GM19372 (cell line): ENCODE measurements around the gene PLPP7.

Experiments
- ATAC-seq: cut with Tn5 transposase; IDR thresholded peaks from one replicate; pipeline ENCODE4 v1.9.1; 2021; ENCODE audit warnings: mild to moderate bottlenecking, low read depth, moderate library complexity; ENCODE audit not compliant: unreplicated experiment

PLPP7 gene

GRCh38 chr9:131302244-131303075 lies 12.9 kb downstream of the PLPP7 start:
- ATAC-seq = no peak

GRCh38 chr9:131303381-131304321 lies 14.1 kb downstream of the PLPP7 start:
- no peak for ATAC-seq

GRCh38 chr9:131304676-131305355 lies 15.3 kb downstream of the PLPP7 start:
- ATAC-seq = no peak

- ATAC-seq = no peak
Measured at GRCh38 chr9:131306397-131307004, 17.0 kb downstream of the PLPP7 start.

DNA sequence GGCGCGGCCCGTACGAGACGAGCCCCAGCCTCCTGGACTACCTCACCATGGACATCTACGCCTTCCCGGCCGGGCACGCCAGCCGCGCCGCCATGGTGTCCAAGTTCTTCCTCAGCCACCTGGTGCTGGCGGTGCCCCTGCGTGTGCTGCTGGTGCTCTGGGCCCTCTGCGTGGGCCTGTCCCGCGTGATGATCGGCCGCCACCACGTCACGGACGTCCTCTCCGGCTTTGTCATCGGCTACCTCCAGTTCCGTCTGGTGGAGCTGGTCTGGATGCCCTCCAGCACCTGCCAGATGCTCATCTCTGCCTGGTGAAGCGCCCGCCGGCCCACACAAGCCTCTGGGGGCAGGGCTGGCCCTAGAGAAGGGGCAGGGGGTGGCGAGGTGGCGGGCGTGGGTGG lies 18.5 kb downstream of the PLPP7 start:
- ATAC-seq = no peak

GRCh38 chr9:131308452-131308851 lies 18.9 kb downstream of the PLPP7 start:
- no peak for ATAC-seq

DNA sequence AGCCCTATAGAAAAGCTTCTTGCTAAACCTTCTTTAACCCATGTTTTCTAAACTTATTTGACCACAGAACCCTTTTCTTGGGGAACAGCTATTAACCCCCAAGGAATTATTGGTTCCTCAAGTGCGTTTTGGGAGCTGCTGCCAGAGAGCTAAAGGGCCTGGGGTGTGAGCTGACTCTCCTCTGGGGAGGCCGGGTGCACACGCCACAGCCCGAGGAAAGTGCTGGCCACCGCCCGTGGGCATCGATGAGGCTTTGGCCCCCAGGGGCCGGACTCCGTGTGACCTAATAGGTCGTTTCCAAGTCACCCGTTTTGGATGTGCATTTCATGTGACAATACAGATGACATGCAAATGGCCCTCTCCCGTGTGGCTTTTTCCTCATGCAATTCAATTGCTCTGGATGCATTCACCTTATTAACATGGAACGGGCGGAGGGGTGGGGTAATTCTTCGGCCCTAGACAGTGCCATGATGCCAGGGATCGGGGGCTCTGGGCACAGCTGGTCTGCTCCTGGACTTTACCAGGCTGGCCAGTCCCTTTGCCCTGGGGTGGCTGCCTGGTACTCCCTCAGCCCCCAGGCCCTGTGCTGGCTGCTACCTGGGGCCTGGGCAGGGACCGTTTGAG lies 19.5 kb downstream of the PLPP7 start:
- no peak for ATAC-seq

- no peak for ATAC-seq
Measured at GRCh38 chr9:131309530-131310276, 20.2 kb downstream of the PLPP7 start.

- no peak for ATAC-seq
Measured at GRCh38 chr9:131310833-131311554, 21.5 kb downstream of the PLPP7 start.

- ATAC-seq = no peak
Measured at GRCh38 chr9:131312246-131312645, 22.7 kb downstream of the PLPP7 start.

DNA sequence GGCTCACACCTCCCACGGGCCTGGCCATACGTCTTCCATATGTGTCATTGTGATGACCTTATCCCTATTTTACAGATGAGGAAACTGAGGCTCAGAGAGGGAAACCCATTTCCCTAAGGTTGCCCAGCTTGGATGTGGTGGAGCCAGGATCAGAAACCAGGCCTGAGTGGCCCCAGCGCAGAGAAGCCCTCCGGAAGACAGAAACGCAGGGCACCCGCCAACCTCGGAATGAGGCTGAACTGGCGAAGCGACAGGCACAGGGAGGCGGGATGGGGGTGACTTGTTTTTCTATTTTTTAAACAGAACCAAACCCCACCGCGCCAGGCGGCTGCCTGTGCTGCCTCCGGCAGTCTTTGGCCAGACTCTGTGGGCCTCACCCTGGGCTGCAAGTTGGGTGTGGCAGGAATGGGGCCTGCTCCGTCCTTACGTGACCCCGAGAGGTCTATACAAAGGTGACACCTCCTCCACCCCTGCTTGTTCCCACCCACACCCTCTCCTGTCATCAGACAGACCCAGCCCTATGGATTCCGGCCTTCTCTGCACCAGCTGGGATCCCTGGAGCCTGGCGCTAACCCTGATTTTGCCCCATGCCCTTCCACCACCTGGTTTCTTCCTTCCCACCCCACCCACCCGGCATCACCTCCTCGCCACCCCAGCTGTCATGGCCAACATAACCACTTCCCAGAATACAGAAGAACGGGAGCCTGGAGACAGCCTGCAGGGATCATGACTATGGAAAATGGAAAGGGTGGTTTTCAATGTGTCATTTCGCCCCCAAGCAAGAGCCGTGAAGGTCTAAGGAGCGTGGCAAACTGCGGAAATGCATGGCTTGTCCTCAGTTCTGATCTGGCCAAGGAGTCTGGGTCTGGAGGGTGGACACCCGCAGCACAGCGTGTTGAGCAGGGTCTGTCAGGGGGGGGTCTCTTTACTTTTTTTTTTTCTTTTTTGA lies 23.6 kb downstream of the PLPP7 start:
- ATAC-seq = no peak

DNA sequence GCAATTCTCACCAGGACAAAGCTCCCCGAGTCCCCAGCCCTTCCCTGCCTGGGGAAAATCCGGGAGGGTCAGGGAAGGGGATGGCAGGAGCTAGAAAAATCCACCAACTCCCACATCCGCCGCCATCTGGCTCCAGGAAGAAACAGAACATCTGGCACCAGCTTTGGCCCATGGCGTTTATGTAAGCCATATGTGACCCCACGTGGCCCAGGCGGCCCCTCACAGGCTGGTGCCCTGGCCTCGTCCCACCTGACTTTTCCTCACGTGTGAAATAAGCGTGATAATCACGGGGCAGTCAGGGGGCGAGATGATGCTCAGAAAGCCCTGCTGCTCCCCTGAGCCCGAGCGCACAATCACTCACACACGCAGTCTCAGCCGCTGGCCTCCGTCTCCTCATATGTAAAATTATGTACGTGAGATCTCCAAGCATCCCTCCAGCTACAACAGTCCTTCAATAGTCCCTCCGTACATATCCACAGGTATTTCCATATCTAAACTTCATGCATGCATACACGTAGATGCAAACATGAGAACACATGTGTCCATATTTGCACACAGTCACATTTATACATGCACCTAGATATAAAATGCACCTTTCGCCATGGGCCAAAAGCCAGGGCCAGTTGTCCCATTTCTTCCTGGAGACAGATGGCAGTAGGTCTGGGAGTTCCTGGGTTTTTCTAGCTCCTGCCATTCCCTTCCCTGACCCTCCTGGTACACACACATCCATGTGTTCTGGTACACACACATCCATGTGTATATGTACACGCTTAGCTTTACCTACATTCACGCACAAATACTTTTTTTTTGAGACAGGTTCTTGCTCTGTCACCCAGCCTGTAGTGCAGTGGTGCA lies 28.9 kb downstream of the PLPP7 start:
- ATAC-seq = no peak

DNA sequence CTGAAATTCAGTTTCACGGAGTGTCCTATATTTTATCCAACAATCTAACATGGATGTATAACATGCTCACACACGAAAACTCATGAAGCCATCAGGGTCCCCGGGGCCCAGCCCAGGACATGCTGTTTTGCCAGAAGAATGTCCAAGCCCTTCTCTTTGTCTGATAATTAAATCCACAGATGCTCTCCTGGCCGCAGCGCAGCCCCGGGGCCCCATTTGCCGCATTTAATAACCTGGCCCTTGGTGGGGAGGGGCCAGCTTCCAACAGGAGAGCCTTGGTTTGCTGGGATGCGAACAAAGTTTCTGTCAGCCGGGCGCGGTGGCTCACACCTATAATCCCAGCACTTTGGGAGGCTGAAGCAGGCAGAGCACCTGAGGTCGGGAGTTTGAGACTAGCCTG lies 30.0 kb downstream of the PLPP7 start:
- no peak for ATAC-seq

DNA sequence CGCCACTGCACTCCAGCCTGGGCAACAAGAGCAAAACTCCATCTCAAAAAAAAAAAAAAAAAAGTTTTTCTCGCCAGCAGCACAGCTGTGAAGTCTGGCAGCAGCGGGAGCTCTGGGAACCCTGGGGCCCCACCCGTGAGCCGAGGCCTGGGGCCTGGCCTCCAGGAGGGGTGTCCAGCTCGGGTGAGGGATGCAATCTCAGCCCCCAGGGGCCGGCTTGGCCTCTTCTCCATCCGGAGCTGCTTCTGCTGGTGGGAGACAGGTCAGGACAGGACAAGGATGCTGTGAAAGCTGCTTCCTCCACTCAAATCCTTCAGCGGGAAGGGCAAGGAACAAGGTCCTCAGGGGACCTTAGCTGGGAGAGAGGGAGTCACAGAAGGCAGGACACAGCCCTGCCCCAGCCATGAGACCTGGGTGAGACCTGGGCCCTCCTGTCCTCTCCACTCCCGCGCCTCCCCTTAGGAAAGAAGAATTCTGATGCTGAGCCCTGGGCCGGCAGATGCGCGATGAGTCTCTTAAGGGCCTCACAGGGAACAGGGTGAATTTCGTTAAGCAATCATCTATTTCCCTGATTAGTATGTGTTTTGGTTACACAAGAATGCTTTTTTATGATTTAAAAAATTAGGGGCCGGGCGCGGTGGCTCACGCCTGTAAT lies 30.6 kb downstream of the PLPP7 start:
- no peak for ATAC-seq

- ATAC-seq = no peak
Measured at GRCh38 chr9:131323629-131324028, 34.1 kb downstream of the PLPP7 start.
